HEK293T (cell line): ENCODE measurements around the gene DMKN.

Experiments
- ARNT ChIP-seq: fragments of 450-650 bp; IDR thresholded peaks from 2 replicates; pipeline ENCODE4 v1.6.1; 2017; ENCODE audit warnings: mild to moderate bottlenecking
- BHLHE40 ChIP-seq: fragments of 450-650 bp; IDR thresholded peaks from 2 replicates; pipeline ENCODE4 v1.6.1; 2016; ENCODE audit warnings: mild to moderate bottlenecking, moderate library complexity, borderline replicate concordance
- CTBP1 ChIP-seq: fragments of 450-650 bp; IDR thresholded peaks from 2 replicates; pipeline ENCODE4 v1.6.1; 2016; ENCODE audit warnings: borderline replicate concordance
- FOXA1 ChIP-seq: fragments of 450-650 bp; IDR thresholded peaks from 2 replicates; pipeline ENCODE4 v1.6.1; 2016; ENCODE audit warnings: mild to moderate bottlenecking
- FOXK2 ChIP-seq: fragments of 450-650 bp; IDR thresholded peaks from 2 replicates; pipeline ENCODE4 v1.6.1; 2016; ENCODE audit warnings: mild to moderate bottlenecking
- FOXM1 ChIP-seq: fragments of 450-650 bp; IDR thresholded peaks from 2 replicates; pipeline ENCODE4 v1.6.1; 2017; ENCODE audit warnings: mild to moderate bottlenecking, borderline replicate concordance
- HDGF ChIP-seq: fragments of 450-650 bp; IDR thresholded peaks from 2 replicates; pipeline ENCODE4 v1.6.1; 2017; ENCODE audit warnings: antibody characterized with exemption, borderline replicate concordance
- LEF1 ChIP-seq: fragments of 450-650 bp; IDR thresholded peaks from 2 replicates; pipeline ENCODE4 v1.6.1; 2017; ENCODE audit warnings: mild to moderate bottlenecking, borderline replicate concordance
- NFRKB ChIP-seq: fragments of 450-650 bp; IDR thresholded peaks from 2 replicates; pipeline ENCODE4 v1.6.1; 2016; ENCODE audit warnings: mild to moderate bottlenecking, moderate library complexity
- SP1 ChIP-seq: fragments of 450-650 bp; IDR thresholded peaks from 2 replicates; pipeline ENCODE4 v1.6.1; 2017
- SUZ12 ChIP-seq: fragments of 450-650 bp; IDR thresholded peaks from 2 replicates; pipeline ENCODE4 v1.6.1; 2016; ENCODE audit warnings: mild to moderate bottlenecking
- TARDBP ChIP-seq: fragments of 450-650 bp; IDR thresholded peaks from 2 replicates; pipeline ENCODE4 v1.6.1; 2016
- ZNF384 ChIP-seq: fragments of 450-650 bp; IDR thresholded peaks from 2 replicates; pipeline ENCODE4 v1.6.1; 2016
- TF ChIP-seq, protein P1 (sequence below): fragments of 450-650 bp; IDR thresholded peaks from 2 replicates; pipeline ENCODE4 v1.6.1; 2016

DNA sequence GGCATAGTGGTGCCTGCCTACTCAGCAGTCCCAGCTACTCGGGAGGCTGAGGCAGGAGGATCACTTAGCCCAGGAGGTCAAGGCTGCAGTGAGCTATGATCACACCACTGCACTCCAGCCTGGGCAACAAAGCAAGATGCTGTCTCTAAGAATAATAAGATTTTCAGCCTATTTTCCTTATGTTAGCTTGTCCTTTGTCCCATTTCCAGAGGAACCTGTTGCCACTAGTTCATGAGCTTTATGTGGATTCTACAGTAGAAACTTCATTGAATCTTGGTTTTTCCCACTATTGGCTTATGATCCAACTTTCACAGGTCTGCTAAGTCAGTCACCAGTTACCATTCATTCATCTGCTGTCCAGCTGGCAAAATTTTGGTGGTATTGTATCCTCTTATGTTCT is 47.2 kb downstream of the DMKN start:
- TF ChIP-seq ZNF384 = no peak
- TF ChIP-seq HDGF = no peak
- TF ChIP-seq FOXA1 = no peak
- TF ChIP-seq FOXK2 = no peak
- TF ChIP-seq SP1 = no peak
- TF ChIP-seq FOXM1 = no peak
- TF ChIP-seq LEF1 = no peak
- TF ChIP-seq, protein P1, sequence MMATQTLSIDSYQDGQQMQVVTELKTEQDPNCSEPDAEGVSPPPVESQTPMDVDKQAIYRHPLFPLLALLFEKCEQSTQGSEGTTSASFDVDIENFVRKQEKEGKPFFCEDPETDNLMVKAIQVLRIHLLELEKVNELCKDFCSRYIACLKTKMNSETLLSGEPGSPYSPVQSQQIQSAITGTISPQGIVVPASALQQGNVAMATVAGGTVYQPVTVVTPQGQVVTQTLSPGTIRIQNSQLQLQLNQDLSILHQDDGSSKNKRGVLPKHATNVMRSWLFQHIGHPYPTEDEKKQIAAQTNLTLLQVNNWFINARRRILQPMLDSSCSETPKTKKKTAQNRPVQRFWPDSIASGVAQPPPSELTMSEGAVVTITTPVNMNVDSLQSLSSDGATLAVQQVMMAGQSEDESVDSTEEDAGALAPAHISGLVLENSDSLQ = no peak
- TF ChIP-seq TARDBP = no peak
- TF ChIP-seq NFRKB = no peak
- no peak for TF ChIP-seq CTBP1
- TF ChIP-seq BHLHE40 = no peak
- no peak for TF ChIP-seq SUZ12
- TF ChIP-seq ARNT = no peak
